K562 (cell line): ENCODE measurements around the gene TPSAB1. TPM values are rescaled to one million over a fixed set of nuclear protein-coding genes. Genes with fewer than 3 reads are reported as not detected.
A peak's percentile ranks its signal among the peaks of the same experiment; 100 is the strongest.
"Not testable (repeated sequence)": the region's sequence is repeated elsewhere in the genome, so short reads cannot be mapped to it uniquely, and the experiment has no call there.

Experiments
- ATAC-seq: fragments of 200-7000 bp; cut with Tn5 transposase; 3 replicates; pipeline ENCODE4 v1.9.1; 2020; ENCODE audit warnings: moderate library complexity
- BruUV-seq: library from RNA; stranded (reverse); fragments of 400-500 nt; replicated peaks from 2 replicates; lab custom pipeline; 2021; lab: Mats Ljungman, UMichigan
- CTCF ChIA-PET: fragments of 300-600 bp; formaldehyde crosslinking; extraction: SDS; loops from one replicate; lab custom pipeline; 2021; ENCODE audit warnings: low intra/inter-chr PET ratio; lab: Yijun Ruan, JAX
- POLR2A ChIA-PET: fragments of 300-600, 350-650 bp; sonication (Branson Sonifier 250); formaldehyde crosslinking; extraction: SDS; loops from one replicate; lab custom pipeline; 2021; ENCODE audit warnings: antibody characterized with exemption, inconsistent platforms; lab: Yijun Ruan, JAX
- DNase-seq, 4 experiments: peaks; one replicate each; pipeline versions ENCODE4 v3.0.0 to v3.0.0-alpha.2; 2011 to 2018; ENCODE audit warnings: low spot score in 3 of 4, mixed read lengths in 3 of 4; ENCODE audit errors: extremely low read depth in 1 of 4
- FAIRE-seq: peaks from 2 replicates; lab custom pipeline; 2011; peaks lifted over from hg19 to GRCh38; lab: Jason Lieb, UNC
- H2AFZ ChIP-seq: 2 replicates; pipeline ENCODE4 v1.6.0; 2011; ENCODE audit warnings: low read depth, low read length, control low read depth, inconsistent platforms
- H3K27ac ChIP-seq: fragments of 200-600 bp; 3 replicates; pipeline ENCODE4 v1.8.0; 2011; ENCODE audit warnings: low read depth, mild to moderate bottlenecking, control low read depth, inconsistent platforms, low read length, moderate library complexity, mixed read lengths; ENCODE audit errors: extremely low read depth
- H3K27me3 ChIP-seq, 2 experiments: fragments of 300-600 bp in 1 of 2; 2 replicates in 1 of 2; 3 replicates in 1 of 2; pipeline versions ENCODE4 v1.6.0 to v1.8.0; 2011; ENCODE audit warnings: inconsistent platforms in 2 of 2, low read length in 2 of 2, mild to moderate bottlenecking in 1 of 2, mixed read lengths in 1 of 2, moderate library complexity in 1 of 2; ENCODE audit not compliant: control insufficient read depth in 2 of 2, insufficient read depth in 2 of 2
- H3K36me3 ChIP-seq: fragments of 300-600 bp; 3 replicates; pipeline ENCODE4 v1.8.0; 2011; ENCODE audit warnings: mild to moderate bottlenecking, low read length, inconsistent platforms; ENCODE audit not compliant: control insufficient read depth, insufficient read depth
- H3K4me1 ChIP-seq, 2 experiments: fragments of 200-600 bp in 1 of 2; replicated peaks in 1 of 2; 2 replicates in 1 of 2; 3 replicates in 1 of 2; pipeline versions ENCODE4 v1.5.1 to v1.8.0; 2011; ENCODE audit warnings: inconsistent platforms in 2 of 2, low read length in 2 of 2, mild to moderate bottlenecking in 1 of 2, mixed read lengths in 1 of 2, moderate library complexity in 1 of 2; ENCODE audit not compliant: control insufficient read depth in 2 of 2, insufficient read depth in 2 of 2
- H3K4me2 ChIP-seq: 2 replicates; pipeline ENCODE4 v1.6.1; 2011; ENCODE audit warnings: low read length, control low read depth, inconsistent platforms, mixed read lengths; ENCODE audit not compliant: insufficient read depth
- H3K4me3 ChIP-seq: fragments of 200-600 bp; sonication (generic), shearing (Covaris generic); 2 replicates; pipeline ENCODE4 v1.5.1; 2016; ENCODE audit warnings: control low read depth, inconsistent platforms
- H3K79me2 ChIP-seq: fragments of 200-600 bp; 3 replicates; pipeline ENCODE4 v1.8.0; 2011; ENCODE audit warnings: low read length, inconsistent platforms; ENCODE audit not compliant: control insufficient read depth, insufficient read depth
- H3K9ac ChIP-seq, 2 experiments: 2 replicates each; pipeline versions ENCODE4 v1.6.0 to v1.6.1; 2011; ENCODE audit warnings: low read depth in 2 of 2, low read length in 2 of 2, control low read depth in 1 of 2, inconsistent platforms in 1 of 2, mild to moderate bottlenecking in 1 of 2, mixed read lengths in 1 of 2; ENCODE audit not compliant: insufficient read depth in 1 of 2
- H3K9me1 ChIP-seq: one replicate; pipeline ENCODE4 v1.6.0; 2011; ENCODE audit warnings: inconsistent platforms, mild to moderate bottlenecking, low read length, moderate library complexity; ENCODE audit not compliant: control insufficient read depth, insufficient read depth
- H3K9me3 ChIP-seq: replicated peaks from 2 replicates; pipeline ENCODE4 v1.5.1; 2011; ENCODE audit warnings: low read depth, low read length, inconsistent platforms; ENCODE audit not compliant: control insufficient read depth, insufficient read depth
- H4K20me1 ChIP-seq: replicated peaks from 2 replicates; pipeline ENCODE4 v1.6.1; 2011; ENCODE audit warnings: low read length, inconsistent platforms, mixed read lengths; ENCODE audit not compliant: control insufficient read depth, insufficient read depth
- CREB1 ChIP-seq, 2 experiments: sonication (generic) in 1 of 2; formaldehyde crosslinking in 1 of 2; IDR thresholded peaks; 2 replicates each; pipeline versions ENCODE4 v1.6.1 to v1.8.0; 2012 to 2022; ENCODE audit warnings: inconsistent platforms in 1 of 2, mild to moderate bottlenecking in 1 of 2, missing genetic modification reagents in 1 of 2, moderate library complexity in 1 of 2
- KDM1A ChIP-seq, 2 experiments: fragments of 450-650 bp; IDR thresholded peaks; 2 replicates each; pipeline ENCODE4 v1.6.1; 2016; ENCODE audit warnings: mild to moderate bottlenecking in 2 of 2
- NR2C2 ChIP-seq, 2 experiments: fragments of 200-800 bp in 1 of 2; sonication (Bioruptor generic) in 1 of 2; sonication (generic) in 1 of 2; formaldehyde crosslinking in 1 of 2; IDR thresholded peaks; 2 replicates each; pipeline versions ENCODE4 v1.6.1 to v1.8.0; 2016 to 2022; ENCODE audit warnings: mild to moderate bottlenecking in 1 of 2, missing compliant biosample characterization in 1 of 2, missing genetic modification characterization in 1 of 2, missing genetic modification reagents in 1 of 2
- PHTF2 ChIP-seq: fragments of 250-450 bp; sonication (Bioruptor Pico); IDR thresholded peaks from 2 replicates; pipeline ENCODE4 v1.5.0; 2021; ENCODE audit warnings: mild to moderate bottlenecking
- ZC3H4 ChIP-seq: sonication (generic); formaldehyde crosslinking; IDR thresholded peaks from 2 replicates; pipeline ENCODE4 v1.9.0; 2021; ENCODE audit warnings: missing genetic modification reagents, borderline replicate concordance
- WGBS: fragments of 100-300 bp; shearing (Covaris generic); methylation state at CpG from one replicate; pipeline ENCODE4 v1.1.6; 2016; ENCODE audit warnings: low coverage, mixed read lengths; ENCODE audit not compliant: insufficient coverage; ENCODE audit errors: missing lambda C conversion rate; 5-methylcytosine and 5-hydroxymethylcytosine counted together
- in situ Hi-C: fragments of 300-500 bp; cut with MboI; formaldehyde crosslinking; loops from 4 replicates; pipeline ENCODE4 v1.15.0; 2018; ENCODE audit warnings: inconsistent platforms, mixed read lengths
- intact Hi-C: fragments of 100-400 bp; cut with micrococcal nuclease; formaldehyde crosslinking; loops from 2 replicates; pipeline ENCODE4 v1.14.2; 2022
- polyA plus RNA-seq, 8 experiments: library from polyadenylated mRNA; depleted of rRNA in 4 of 8; stranded (reverse) in 5 of 8; unstranded in 3 of 8; fragments of >200 nt; fragmentation: Nextera tagmentation in 2 of 8; fragmentation: Illumina TruSeq in 1 of 8; extraction: Ambion mirVana in 2 of 8; extraction: Trizol in 1 of 8; gene quantifications; 2 replicates each; pipeline versions ENCODE4 v1.2.1 to v1.2.3, GENCODE V29; 2011 to 2014; ENCODE audit warnings: inconsistent platforms in 1 of 8, missing spikeins in 1 of 8
- total RNA-seq, 7 experiments: library from RNA; depleted of rRNA in 6 of 7; stranded (reverse); fragments of >200 nt in 6 of 7; fragmentation: Illumina TruSeq in 2 of 7; extraction: Trizol in 2 of 7; gene quantifications; 2 replicates each; pipeline versions ENCODE4 v1.2.1 to v1.2.3, GENCODE V29; 2011 to 2021; ENCODE audit warnings: low replicate concordance in 1 of 7
- TF ChIP-seq, protein P1 (sequence below): sonication (generic); formaldehyde crosslinking; IDR thresholded peaks from 2 replicates; pipeline ENCODE4 v1.8.0; 2023; ENCODE audit warnings: mild to moderate bottlenecking, missing genetic modification reagents
- TF ChIP-seq, protein P2 (sequence below): sonication (generic); formaldehyde crosslinking; IDR thresholded peaks from 2 replicates; pipeline ENCODE4 v1.9.0; 2022; ENCODE audit warnings: mild to moderate bottlenecking, missing genetic modification reagents

The TPSAB1 gene
- total and polyA plus RNA-seq, 9 of the 15 experiments (the other 6 are each of a cell fraction or from before 2014, with no cell fraction given) = not detected

DNA sequence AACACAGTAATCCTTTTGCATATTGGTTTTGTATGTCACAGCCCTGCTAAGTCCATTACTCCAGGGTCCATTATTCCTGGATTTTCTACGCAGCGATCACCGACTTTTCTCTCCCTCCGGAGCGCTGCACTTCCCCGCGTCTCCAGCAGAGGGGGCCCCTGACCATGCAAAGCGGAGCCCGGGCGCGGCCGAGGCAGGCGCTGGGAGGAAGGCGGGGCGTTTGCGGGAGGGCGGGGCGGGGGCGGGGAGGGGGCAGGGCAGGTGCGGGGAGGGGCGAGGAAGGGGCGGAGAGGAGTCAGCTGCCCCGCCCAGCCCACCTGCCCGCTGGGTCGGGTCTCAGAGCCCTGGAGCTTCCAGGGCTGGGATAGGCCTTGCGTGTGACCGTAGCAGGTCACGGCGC, 3.8 kb upstream of the TPSAB1 start:
- POLR2A ChIA-PET, H3K4me3 ChIP-seq, H3K4me2 ChIP-seq, H3K9me1 ChIP-seq, H4K20me1 ChIP-seq, H3K9ac ChIP-seq, CTCF ChIA-PET, BruUV-seq, H3K27me3 ChIP-seq, H3K9me3 ChIP-seq, H3K36me3 ChIP-seq, intact Hi-C loops, in situ Hi-C loops, H3K79me2 ChIP-seq, H2AFZ ChIP-seq, DNase-seq, H3K4me1 ChIP-seq, H3K27ac ChIP-seq: not testable (repeated sequence)
- peak; percentile 80 for ATAC-seq
- peak; percentile 90 for FAIRE-seq
- no CpG with 5 or more reads among the region's 29 CpGs for WGBS

DNA sequence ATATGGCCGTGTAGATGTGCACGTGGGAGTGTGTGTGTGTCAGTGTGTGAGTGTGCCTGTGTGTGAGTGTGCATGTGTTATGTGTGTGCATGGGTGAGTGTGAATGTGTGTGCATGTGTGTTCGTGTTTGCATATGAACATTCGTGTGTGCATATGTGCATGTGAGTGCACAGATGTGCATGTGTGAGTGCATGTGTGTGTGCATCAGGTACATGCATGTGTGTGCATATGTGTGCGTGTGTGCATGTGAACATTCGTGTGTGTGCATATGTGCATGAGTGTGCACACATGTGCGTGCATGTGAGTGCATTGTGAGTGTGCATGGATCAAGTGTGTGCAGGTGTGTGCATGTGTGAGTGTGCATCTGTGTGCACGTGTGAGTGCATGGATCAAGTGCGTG, 2.5 kb upstream of the TPSAB1 start:
- no peak for DNase-seq
- FAIRE-seq = no peak
- BruUV-seq = no TSS peak

More for the DNA sequence above, 2.5 kb upstream of the TPSAB1 start:
- intact Hi-C loops = no loop called here
- Histone ChIP-seq H3K27me3 (0 out of 5 replicates have a peak, but pooled peaks cover 0 to 3% of the 10 kb centered on the region in 2 experiments), H3K36me3 (no peaks in the 10 kb centered on the region), H3K27ac (no peak overlapping the region), H2AFZ (no peak overlapping the region), H3K4me1 (peaks cover 0 to 3% of the 10 kb centered on the region in 2 experiments; a peak in 1 of 5 replicates), H3K4me3 (no peak overlapping the region), H4K20me1 (no peaks in the 10 kb centered on the region), H3K9ac (no peak overlapping the region), H3K9me3 (no peaks in the 10 kb centered on the region; the same call in 1 of the 2 replicates), H3K79me2 (no peaks in the 10 kb centered on the region), H3K4me2 (no peak overlapping the region), H3K9me1 (no peaks in the 10 kb centered on the region)
- 20% methylated on average over 9 of the region's 9 CpGs for WGBS
- in situ Hi-C loops = no loop called here
- no peak for ATAC-seq
- POLR2A ChIA-PET = interaction anchor here (0.6 kb wide), 1 partner anchor 389 kb away, joined by 4 read pairs; no protein-coding TSS in a partner anchor
- CTCF ChIA-PET = no interaction called here
- TF ChIP-seq, protein P1, sequence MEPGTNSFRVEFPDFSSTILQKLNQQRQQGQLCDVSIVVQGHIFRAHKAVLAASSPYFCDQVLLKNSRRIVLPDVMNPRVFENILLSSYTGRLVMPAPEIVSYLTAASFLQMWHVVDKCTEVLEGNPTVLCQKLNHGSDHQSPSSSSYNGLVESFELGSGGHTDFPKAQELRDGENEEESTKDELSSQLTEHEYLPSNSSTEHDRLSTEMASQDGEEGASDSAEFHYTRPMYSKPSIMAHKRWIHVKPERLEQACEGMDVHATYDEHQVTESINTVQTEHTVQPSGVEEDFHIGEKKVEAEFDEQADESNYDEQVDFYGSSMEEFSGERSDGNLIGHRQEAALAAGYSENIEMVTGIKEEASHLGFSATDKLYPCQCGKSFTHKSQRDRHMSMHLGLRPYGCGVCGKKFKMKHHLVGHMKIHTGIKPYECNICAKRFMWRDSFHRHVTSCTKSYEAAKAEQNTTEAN (CRISPR knock-in tag) = peak; percentile 98
- no peak for TF ChIP-seq PHTF2
- 0 out of 2 replicates have a peak, but pooled peaks have one; percentile 48 for TF ChIP-seq NR2C2 (CRISPR knock-in tag; IDR thresholded peaks at IDR 0.05)
- no peak for TF ChIP-seq NR2C2 (tag; IDR thresholded peaks at IDR 0.05)
- TF ChIP-seq ZC3H4 (CRISPR knock-in tag) = 0 out of 2 replicates have a peak, but pooled peaks have one; percentile 47
- peak in 1 of 2 experiments; percentile 15; a peak in 1 of 4 replicates for TF ChIP-seq KDM1A (IDR thresholded peaks at IDR 0.05)
- TF ChIP-seq, protein P2, sequence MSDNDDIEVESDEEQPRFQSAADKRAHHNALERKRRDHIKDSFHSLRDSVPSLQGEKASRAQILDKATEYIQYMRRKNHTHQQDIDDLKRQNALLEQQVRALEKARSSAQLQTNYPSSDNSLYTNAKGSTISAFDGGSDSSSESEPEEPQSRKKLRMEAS = peak; percentile 39; the same call in 1 of the 2 replicates
- no peak for TF ChIP-seq CREB1 (IDR thresholded peaks at IDR 0.05)
- TF ChIP-seq CREB1 (CRISPR knock-in tag; IDR thresholded peaks at IDR 0.05) = no peak
